HEK293T (cell line): ENCODE measurements around the gene PC.

Source experiments
- CTCF ChIA-PET: fragments of 350-600 bp; formaldehyde crosslinking; extraction: SDS; loops from one replicate; lab custom pipeline; 2021; ENCODE audit warnings: antibody characterized with exemption, inconsistent platforms; lab: Yijun Ruan, JAX
- POLR2A ChIA-PET: fragments of 350-600 bp; formaldehyde crosslinking; extraction: SDS; loops from one replicate; lab custom pipeline; 2020; ENCODE audit warnings: antibody characterized with exemption, inconsistent platforms; lab: Yijun Ruan, JAX
- DNase-seq: peaks from one replicate; pipeline ENCODE4 v3.0.0; 2012; ENCODE audit warnings: mixed read lengths; ENCODE audit errors: extremely low spot score
- ARNT ChIP-seq: fragments of 450-650 bp; IDR thresholded peaks from 2 replicates; pipeline ENCODE4 v1.6.1; 2017; ENCODE audit warnings: mild to moderate bottlenecking
- BHLHE40 ChIP-seq: fragments of 450-650 bp; IDR thresholded peaks from 2 replicates; pipeline ENCODE4 v1.6.1; 2016; ENCODE audit warnings: mild to moderate bottlenecking, moderate library complexity, borderline replicate concordance
- CTBP1 ChIP-seq: fragments of 450-650 bp; IDR thresholded peaks from 2 replicates; pipeline ENCODE4 v1.6.1; 2016; ENCODE audit warnings: borderline replicate concordance
- ELF4 ChIP-seq: fragments of 450-650 bp; IDR thresholded peaks from 2 replicates; pipeline ENCODE4 v1.6.1; 2017; ENCODE audit warnings: antibody characterized with exemption
- FOXA1 ChIP-seq: fragments of 450-650 bp; IDR thresholded peaks from 2 replicates; pipeline ENCODE4 v1.6.1; 2016; ENCODE audit warnings: mild to moderate bottlenecking
- FOXK2 ChIP-seq: fragments of 450-650 bp; IDR thresholded peaks from 2 replicates; pipeline ENCODE4 v1.6.1; 2016; ENCODE audit warnings: mild to moderate bottlenecking
- FOXM1 ChIP-seq: fragments of 450-650 bp; IDR thresholded peaks from 2 replicates; pipeline ENCODE4 v1.6.1; 2017; ENCODE audit warnings: mild to moderate bottlenecking, borderline replicate concordance
- L3MBTL2 ChIP-seq: fragments of 450-650 bp; conservative IDR thresholded peaks from 2 replicates; pipeline ENCODE4 v1.6.1; 2016; ENCODE audit warnings: mild to moderate bottlenecking
- LEF1 ChIP-seq: fragments of 450-650 bp; IDR thresholded peaks from 2 replicates; pipeline ENCODE4 v1.6.1; 2017; ENCODE audit warnings: mild to moderate bottlenecking, borderline replicate concordance
- NFRKB ChIP-seq: fragments of 450-650 bp; IDR thresholded peaks from 2 replicates; pipeline ENCODE4 v1.6.1; 2016; ENCODE audit warnings: mild to moderate bottlenecking, moderate library complexity
- SP1 ChIP-seq: fragments of 450-650 bp; IDR thresholded peaks from 2 replicates; pipeline ENCODE4 v1.6.1; 2017
- SUZ12 ChIP-seq: fragments of 450-650 bp; IDR thresholded peaks from 2 replicates; pipeline ENCODE4 v1.6.1; 2016; ENCODE audit warnings: mild to moderate bottlenecking
- TARDBP ChIP-seq: fragments of 450-650 bp; IDR thresholded peaks from 2 replicates; pipeline ENCODE4 v1.6.1; 2016
- ZNF384 ChIP-seq: fragments of 450-650 bp; IDR thresholded peaks from 2 replicates; pipeline ENCODE4 v1.6.1; 2016
- TF ChIP-seq, protein P1 (sequence below): fragments of 450-650 bp; IDR thresholded peaks from 2 replicates; pipeline ENCODE4 v1.6.1; 2016

PC gene

DNA sequence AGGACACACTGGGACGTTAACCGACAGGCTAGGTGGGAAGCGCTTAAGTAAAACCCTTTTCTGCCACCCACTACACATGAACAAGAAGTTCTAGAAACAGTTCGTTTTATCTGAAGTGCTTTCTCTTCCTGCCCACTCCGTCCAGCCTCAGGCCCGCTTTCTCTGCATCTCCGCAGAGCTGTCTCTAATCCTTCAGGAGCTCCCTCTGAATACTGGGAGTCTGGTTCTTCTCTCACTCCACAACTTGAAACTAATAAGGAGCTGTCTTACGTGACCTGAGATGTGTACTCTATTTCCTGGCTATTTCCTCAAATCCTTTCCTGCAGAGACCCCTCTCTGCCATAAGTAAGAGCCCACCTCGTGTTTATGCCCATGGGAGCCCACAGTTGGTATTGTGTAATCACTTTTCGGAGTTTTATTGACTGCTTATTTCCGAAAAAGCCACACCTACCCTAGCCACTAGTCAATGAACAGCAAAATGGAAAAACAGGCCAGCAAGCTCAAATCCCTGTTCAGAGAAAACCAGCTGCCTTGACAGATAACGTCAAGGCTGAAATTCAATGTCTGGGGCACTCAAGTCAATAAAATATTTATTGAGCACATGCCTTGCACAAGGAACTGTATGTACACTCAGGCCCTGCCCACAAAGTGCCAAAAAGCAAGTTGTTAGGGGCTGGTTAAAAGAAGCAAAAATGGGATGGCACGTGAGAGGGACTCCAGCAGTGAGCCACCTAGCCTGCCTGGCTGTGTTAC is 4.9 kb downstream of the PC start:
- no peak for TF ChIP-seq L3MBTL2
- no peak for TF ChIP-seq FOXM1
- TF ChIP-seq, protein P1, sequence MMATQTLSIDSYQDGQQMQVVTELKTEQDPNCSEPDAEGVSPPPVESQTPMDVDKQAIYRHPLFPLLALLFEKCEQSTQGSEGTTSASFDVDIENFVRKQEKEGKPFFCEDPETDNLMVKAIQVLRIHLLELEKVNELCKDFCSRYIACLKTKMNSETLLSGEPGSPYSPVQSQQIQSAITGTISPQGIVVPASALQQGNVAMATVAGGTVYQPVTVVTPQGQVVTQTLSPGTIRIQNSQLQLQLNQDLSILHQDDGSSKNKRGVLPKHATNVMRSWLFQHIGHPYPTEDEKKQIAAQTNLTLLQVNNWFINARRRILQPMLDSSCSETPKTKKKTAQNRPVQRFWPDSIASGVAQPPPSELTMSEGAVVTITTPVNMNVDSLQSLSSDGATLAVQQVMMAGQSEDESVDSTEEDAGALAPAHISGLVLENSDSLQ, result no peak
- no peak for TF ChIP-seq FOXK2
- no peak for TF ChIP-seq BHLHE40
- TF ChIP-seq ARNT, result no peak
- no peak for TF ChIP-seq NFRKB
- ChIA-PET CTCF (no interaction called here), POLR2A (no interaction called here)
- DNase-seq, result no peak

DNA sequence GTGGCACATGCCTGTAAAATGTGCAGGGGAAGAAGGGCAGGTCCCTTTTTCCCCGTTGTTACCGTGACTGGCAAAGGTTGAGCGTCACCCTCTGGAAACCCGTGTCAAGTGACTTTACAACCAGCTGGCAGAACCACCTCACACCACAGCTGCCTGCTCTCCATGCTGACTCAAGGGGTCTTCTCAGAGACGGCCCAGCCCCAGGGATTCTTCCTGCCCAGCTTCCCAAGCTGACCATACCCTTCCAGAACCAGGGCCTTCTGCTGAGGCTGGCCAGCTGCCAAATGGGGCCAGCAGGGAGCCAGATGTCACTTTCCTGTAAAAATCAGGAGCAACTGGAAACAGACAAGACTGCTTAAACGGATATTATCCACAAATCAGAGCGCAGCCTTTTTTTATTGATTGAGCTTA is 6.3 kb downstream of the PC start:
- ChIA-PET CTCF (no interaction called here), POLR2A (no interaction called here)
- DNase-seq, result no peak
- TF ChIP-seq, protein P1, result no peak
- TF ChIP-seq NFRKB (no peak), TARDBP (no peak), BHLHE40 (no peak), FOXK2 (no peak), SP1 (no peak), ARNT (no peak), FOXA1 (no peak), L3MBTL2 (no peak), SUZ12 (no peak), ELF4 (no peak)

DNA sequence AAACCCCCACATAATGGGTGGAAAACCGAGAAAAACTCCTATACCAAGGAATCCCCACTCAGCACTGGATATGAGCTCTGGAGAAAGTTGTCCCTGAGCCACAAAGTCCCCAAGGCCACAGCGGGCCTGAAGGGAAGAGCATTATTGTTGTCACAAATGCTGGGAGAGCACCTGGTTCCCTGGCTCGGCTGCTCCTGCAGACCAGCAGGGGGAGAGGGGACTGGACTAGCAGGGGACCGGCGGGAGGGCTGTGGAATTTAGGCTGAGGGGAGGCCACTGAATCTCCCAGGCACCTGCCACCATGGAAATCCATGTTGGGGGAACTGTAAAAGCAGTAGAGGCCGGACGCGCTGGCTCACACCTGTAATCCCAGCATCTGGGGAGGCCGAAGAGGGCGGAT is 7.0 kb downstream of the PC start:
- TF ChIP-seq ARNT, result no peak
- no peak for TF ChIP-seq ELF4
- TF ChIP-seq L3MBTL2, result no peak
- ChIA-PET CTCF (no interaction called here), POLR2A (interaction anchor here (0.9 kb wide), 1 partner anchor 66 kb away, joined by 3 read pairs; no protein-coding TSS in a partner anchor)
- no peak for DNase-seq

DNA sequence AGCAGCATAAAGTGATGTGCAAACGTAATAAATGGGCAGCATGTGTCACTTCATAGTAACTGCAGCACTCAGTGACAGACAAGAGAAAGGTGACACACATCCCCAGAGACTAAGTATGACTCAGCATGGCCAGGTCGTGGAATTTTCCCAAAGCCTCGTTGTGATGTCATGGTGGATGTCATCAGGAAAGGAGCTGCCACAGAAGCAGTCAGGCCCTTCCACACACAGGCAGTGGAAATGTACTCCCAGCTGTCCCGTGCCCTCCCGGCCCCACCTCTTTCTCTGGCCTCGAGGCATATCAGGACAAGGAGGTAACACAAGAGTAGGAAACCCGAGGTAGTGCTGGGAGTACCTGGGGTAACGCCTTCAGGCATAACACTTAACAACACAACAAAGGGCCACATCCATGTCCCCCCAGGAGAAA is 8.1 kb downstream of the PC start:
- ChIA-PET CTCF (no interaction called here), POLR2A (interaction anchor here (0.9 to 1.1 kb wide), 3 partner anchors 8 to 65 kb away, joined by 3 read pairs; partner anchors contain the start of gene PC)
- peak; percentile 48 for DNase-seq
- TF ChIP-seq, protein P1, result peak; percentile 21; the same call in 1 of the 2 replicates
- no peak for TF ChIP-seq SP1

DNA sequence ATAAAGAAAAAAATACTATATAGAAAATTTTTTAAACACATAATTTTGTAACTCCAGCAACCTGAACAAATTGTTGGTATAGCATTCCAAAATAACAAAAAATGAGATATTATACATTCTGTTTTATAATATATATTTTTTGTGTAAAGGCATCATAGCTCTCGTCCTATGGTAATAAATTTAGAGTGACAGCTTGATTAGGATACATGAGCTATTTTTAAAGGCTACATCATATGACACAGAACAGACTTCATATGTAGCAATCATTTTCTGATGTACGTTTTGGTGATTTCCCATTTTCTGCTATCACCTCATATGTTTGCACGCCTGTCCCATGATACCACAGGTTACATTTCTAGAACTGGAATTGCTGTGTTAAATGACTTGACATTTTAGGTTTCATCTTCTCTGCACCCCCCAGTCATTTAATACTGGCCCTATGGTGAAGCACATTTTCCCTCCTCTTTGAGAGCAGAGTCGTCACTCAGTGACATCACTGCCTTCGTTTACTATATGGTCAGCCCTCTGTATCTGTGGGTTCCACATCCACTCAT is 19.5 kb downstream of the PC start:
- no peak for DNase-seq
- CTCF ChIA-PET, result interaction anchor here (0.5 kb wide), 1 partner anchor 46 kb away, joined by 3 read pairs; no protein-coding TSS in a partner anchor
- TF ChIP-seq, protein P1, result peak; percentile 57
- TF ChIP-seq FOXM1, result no peak
- POLR2A ChIA-PET, result no interaction called here

DNA sequence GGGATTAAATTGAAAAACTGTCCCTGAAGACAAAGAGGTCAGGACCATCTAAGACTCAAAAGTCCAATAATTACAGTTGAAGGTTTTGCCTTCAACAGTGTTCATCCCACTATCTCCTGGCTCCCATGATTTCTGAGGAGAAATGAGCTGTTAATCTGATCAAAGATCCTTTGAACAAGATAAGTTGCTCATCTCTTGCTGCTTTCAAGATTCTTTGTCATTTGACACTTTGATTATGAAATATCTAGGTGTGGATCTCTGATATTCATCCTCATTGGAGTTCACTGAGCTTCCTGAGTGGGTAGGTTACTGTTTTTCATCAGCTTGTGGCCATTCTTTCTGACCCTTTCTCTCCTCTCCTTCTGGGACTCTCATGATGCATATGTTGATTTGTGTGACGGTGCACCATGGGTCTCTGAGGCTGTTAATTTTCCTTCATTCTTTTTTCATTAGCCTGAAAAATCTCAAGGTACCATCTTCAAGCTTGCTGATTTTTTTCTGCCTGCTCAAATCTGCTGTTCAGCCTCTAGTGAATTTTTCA is 20.9 kb downstream of the PC start:
- no peak for DNase-seq
- POLR2A ChIA-PET, result no interaction called here
- CTCF ChIA-PET, result interaction anchor here (0.7 kb wide), 1 partner anchor 10 kb away, joined by 3 read pairs; no protein-coding TSS in a partner anchor
- TF ChIP-seq ELF4 (no peak), SP1 (no peak), L3MBTL2 (no peak), ARNT (no peak), ZNF384 (no peak), CTBP1 (no peak), SUZ12 (no peak), BHLHE40 (no peak), FOXM1 (no peak), TARDBP (no peak), LEF1 (no peak), NFRKB (no peak)
- TF ChIP-seq, protein P1, result no peak
